Measurements from ENCODE around the gene CDC42BPA.

The CDC42BPA gene

DNA sequence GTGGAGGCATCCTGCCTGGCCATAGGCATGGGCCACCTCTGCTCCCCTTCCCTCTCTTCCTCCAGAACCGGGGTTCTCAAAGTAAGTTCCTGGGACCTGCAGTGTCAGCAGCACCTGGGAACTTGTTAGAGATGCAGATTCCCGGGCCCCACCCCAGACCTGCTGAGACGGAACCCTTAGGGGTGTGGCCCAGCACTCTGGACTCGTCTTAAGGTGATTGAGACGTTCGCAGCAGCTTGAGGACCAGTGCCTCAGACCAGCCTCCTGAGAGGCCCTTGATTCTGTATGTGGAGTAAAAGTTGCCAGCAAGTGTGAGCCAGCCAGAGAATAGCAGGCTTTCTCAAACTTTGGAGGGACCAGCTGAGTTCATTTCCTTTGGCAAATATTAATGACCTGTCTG is 364.0 kb downstream of the CDC42BPA start:
- Histone ChIP-seq H3K9ac (ENCODE audit: insufficient read length) (no peak overlapping the region), H3K27ac (no peak overlapping the region), H3K36me3 (ENCODE audit: insufficient read depth, low read length) (no peaks in the 10 kb centered on the region), H3K9me3 (ENCODE audit: low read depth, low read length) (no peaks in the 10 kb centered on the region), H3K4me3 (no peak overlapping the region)
- TF ChIP-seq POLR2AphosphoS5 (IDR thresholded peaks at IDR 0.05; ENCODE audit: borderline replicate concordance, low read depth, low read length) (no peak), EZH2 (IDR thresholded peaks at IDR 0.05) (no peak)
- no peak for DNase-seq (ENCODE audit: low read depth, low spot score)

DNA sequence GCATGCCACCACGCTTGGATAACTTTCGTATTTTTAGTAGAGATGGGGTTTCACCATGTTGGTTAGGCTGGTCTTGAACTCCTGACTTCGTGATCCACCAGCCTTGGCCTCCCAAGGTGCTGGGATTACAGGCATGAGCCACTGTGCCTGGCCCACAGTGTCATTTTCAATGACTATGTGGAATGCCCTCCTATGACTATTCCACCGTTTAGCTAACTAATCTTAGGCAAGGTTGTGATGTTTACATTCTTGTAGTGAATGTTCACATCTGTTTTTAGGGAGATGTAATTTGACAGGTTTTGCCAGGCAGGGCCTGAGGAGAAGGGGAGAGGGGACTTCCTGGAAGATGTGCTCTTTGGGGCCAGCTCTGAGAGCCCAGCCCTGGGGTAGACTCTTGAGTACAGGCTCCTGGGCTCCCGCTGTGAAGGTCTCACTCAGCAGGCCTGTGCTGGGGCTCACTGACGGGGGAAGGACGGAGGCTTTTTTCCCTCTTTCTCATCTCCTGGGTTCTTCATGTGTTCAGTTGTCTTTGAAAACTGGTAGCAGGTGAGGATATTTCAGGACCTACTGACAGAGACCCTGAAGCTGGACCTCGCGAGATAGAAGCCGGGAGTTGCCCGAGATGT is 365.0 kb downstream of the CDC42BPA start:
- Histone ChIP-seq H3K4me3 (no peak overlapping the region), H3K9me3 (ENCODE audit: low read depth, low read length) (no peaks in the 10 kb centered on the region), H3K9ac (ENCODE audit: insufficient read length) (no peak overlapping the region), H3K27ac (no peak overlapping the region), H3K36me3 (ENCODE audit: insufficient read depth, low read length) (no peaks in the 10 kb centered on the region)
- no peak for TF ChIP-seq EZH2 (IDR thresholded peaks at IDR 0.05)
- no peak for TF ChIP-seq FOXP2 (optimal IDR thresholded peaks at IDR 0.05; ENCODE audit: control extremely low read depth, extremely low read length, insufficient read depth)
- no peak for TF ChIP-seq POLR2AphosphoS5 (IDR thresholded peaks at IDR 0.05; ENCODE audit: borderline replicate concordance, low read depth, low read length)
- no peak for DNase-seq (ENCODE audit: low read depth, low spot score)

DNA sequence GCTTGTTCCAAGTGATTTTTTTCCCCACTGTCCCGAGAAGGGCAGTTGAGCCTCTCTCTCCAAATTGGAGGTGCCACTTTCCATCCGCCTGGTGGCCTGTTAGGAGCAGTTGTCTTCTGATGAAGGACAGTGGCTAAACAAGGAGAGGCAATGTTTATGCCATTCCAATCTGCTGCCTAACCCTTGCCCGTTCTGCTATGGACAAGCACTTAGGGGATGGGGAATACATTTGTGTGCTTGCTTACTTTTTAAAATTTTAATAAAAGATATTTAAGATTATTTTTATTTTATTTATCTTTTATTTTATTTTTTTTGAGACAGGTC is 366.2 kb downstream of the CDC42BPA start:
- TF ChIP-seq EZH2 (IDR thresholded peaks at IDR 0.05) (no peak), POLR2AphosphoS5 (IDR thresholded peaks at IDR 0.05; ENCODE audit: borderline replicate concordance, low read depth, low read length) (no peak), FOXP2 (optimal IDR thresholded peaks at IDR 0.05; ENCODE audit: control extremely low read depth, extremely low read length, insufficient read depth) (no peak)
- H3K27ac ChIP-seq = no peak overlapping the region
- H3K36me3 ChIP-seq (ENCODE audit: insufficient read depth, low read length) = no peaks in the 10 kb centered on the region
- no peak for DNase-seq (ENCODE audit: low read depth, low spot score)
- no peak overlapping the region for H3K4me3 ChIP-seq
- no peak overlapping the region for H3K9ac ChIP-seq (ENCODE audit: insufficient read length)
- no peaks in the 10 kb centered on the region for H3K9me3 ChIP-seq (ENCODE audit: low read depth, low read length)

DNA sequence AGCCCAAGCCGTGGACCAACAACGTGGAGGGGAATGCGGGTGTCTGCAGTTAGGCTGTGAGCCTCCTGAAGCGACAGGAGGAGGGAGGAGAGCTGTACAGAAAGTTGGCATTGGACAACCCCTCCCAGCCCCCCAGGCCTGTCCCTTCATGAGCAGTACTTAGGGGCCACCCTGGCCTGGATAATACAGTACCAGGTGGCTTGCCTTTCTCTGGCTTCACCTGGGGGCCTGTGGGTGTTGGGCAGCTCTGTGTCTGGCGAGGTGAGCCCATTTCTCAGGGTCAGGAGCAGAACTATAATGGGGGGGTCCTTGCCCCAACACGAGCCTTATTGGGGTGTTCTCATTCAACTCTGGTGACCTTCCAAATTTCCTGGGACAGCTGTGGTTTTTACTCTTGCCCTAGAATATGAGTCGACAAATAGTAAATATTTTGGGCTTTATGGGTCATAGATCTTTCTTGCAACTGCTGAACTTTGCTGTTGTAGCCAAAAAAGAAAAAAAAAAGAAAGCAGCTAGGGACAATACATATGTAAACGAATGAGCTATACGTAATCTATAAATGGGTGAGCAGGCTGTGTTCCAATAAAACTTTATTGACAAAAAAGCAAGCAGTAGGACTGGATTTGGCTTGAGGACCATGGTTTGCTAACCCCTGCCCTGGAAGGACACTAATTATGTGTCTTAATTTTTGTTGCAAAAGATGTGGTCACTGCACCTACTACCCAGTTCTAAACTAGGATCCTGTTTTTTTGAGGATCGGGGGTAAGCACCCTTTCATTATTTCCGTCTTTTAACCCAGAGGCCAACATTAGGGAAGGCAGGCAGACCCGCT is 366.8 kb downstream of the CDC42BPA start:
- TF ChIP-seq POLR2AphosphoS5 (IDR thresholded peaks at IDR 0.05; ENCODE audit: borderline replicate concordance, low read depth, low read length) (no peak), EZH2 (IDR thresholded peaks at IDR 0.05) (no peak), FOXP2 (optimal IDR thresholded peaks at IDR 0.05; ENCODE audit: control extremely low read depth, extremely low read length, insufficient read depth) (no peak)
- H3K4me3 ChIP-seq = no peak overlapping the region
- no peak for DNase-seq (ENCODE audit: low read depth, low spot score)
- H3K9ac ChIP-seq (ENCODE audit: insufficient read length) = no peak overlapping the region
- H3K27ac ChIP-seq = no peak overlapping the region
- no peaks in the 10 kb centered on the region for H3K9me3 ChIP-seq (ENCODE audit: low read depth, low read length)
- H3K36me3 ChIP-seq (ENCODE audit: insufficient read depth, low read length) = no peaks in the 10 kb centered on the region

DNA sequence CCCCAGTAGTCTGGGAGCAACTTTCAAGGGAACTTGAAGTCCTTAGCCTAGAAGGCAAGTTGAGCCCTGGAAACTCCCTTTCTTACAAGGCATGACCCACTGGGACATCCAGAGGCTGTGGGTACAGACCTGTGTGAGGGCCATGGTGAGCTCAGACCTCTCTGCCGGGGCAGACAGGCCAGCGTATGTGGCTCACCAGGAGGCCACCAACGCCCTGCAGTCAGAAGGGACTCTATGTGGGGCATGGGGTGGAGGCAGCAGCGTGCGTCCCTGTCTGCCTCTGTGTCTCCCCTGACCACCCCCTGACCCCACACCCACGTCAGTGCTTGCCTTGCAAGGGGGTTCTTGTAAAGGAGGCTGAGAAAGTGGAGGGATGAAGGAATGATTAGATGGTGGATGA is 367.4 kb downstream of the CDC42BPA start:
- Histone ChIP-seq H3K4me3 (no peak overlapping the region), H3K9ac (ENCODE audit: insufficient read length) (no peak overlapping the region), H3K9me3 (ENCODE audit: low read depth, low read length) (no peaks in the 10 kb centered on the region), H3K36me3 (ENCODE audit: insufficient read depth, low read length) (no peaks in the 10 kb centered on the region), H3K27ac (no peak overlapping the region)
- DNase-seq (ENCODE audit: low read depth, low spot score) = no peak
- TF ChIP-seq EZH2 (IDR thresholded peaks at IDR 0.05) (no peak), FOXP2 (optimal IDR thresholded peaks at IDR 0.05; ENCODE audit: control extremely low read depth, extremely low read length, insufficient read depth) (no peak), POLR2AphosphoS5 (IDR thresholded peaks at IDR 0.05; ENCODE audit: borderline replicate concordance, low read depth, low read length) (no peak)

DNA sequence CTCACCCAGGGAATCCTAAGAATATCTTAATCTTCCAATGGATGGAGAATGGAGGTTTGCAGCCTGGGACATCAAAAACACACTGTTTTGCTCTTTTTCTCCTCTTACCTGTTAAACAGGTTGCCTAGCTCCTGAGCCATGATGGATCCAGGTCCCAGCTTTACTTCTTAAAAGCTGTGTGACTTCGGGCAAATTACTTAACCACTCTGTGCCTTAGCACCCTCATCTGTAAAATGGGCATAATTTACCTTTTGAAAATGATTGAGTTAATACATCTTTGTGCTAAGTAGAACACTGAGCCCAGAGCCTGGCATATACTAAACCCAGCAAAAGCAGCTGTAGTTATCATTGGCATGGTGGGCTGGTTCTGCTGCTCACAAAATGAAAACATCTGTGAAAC is 368.0 kb downstream of the CDC42BPA start:
- TF ChIP-seq POLR2AphosphoS5 (IDR thresholded peaks at IDR 0.05; ENCODE audit: borderline replicate concordance, low read depth, low read length) (no peak), EZH2 (IDR thresholded peaks at IDR 0.05) (no peak), FOXP2 (optimal IDR thresholded peaks at IDR 0.05; ENCODE audit: control extremely low read depth, extremely low read length, insufficient read depth) (no peak)
- Histone ChIP-seq H3K4me3 (no peak overlapping the region), H3K9ac (ENCODE audit: insufficient read length) (no peak overlapping the region), H3K9me3 (ENCODE audit: low read depth, low read length) (no peaks in the 10 kb centered on the region), H3K27ac (no peak overlapping the region), H3K36me3 (ENCODE audit: insufficient read depth, low read length) (no peaks in the 10 kb centered on the region)
- no peak for DNase-seq (ENCODE audit: low read depth, low spot score)

DNA sequence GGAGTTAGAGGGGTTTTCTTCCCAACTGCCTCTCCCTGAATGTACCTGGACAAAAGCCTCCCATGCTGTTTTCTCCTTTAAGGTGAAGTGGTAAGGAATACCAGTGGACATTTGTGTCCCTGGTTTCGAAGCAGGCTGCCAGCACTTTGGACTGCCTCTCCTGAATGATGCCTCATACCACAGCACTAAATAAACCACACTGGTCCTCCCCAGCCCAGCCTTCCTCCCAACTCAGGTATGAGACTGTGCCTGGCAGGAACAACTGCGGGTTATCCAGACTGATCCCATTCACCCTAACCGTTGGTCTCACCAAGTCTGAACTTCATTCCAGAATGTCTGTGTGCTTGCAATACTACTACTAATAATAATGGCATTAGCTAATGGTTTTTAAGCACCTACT is 368.9 kb downstream of the CDC42BPA start:
- Histone ChIP-seq H3K36me3 (ENCODE audit: insufficient read depth, low read length) (no peaks in the 10 kb centered on the region), H3K9me3 (ENCODE audit: low read depth, low read length) (no peaks in the 10 kb centered on the region), H3K9ac (ENCODE audit: insufficient read length) (no peak overlapping the region), H3K4me3 (no peak overlapping the region), H3K27ac (no peak overlapping the region)
- DNase-seq (ENCODE audit: low read depth, low spot score) = no peak
- TF ChIP-seq EZH2 (IDR thresholded peaks at IDR 0.05) (no peak), FOXP2 (optimal IDR thresholded peaks at IDR 0.05; ENCODE audit: control extremely low read depth, extremely low read length, insufficient read depth) (no peak), POLR2AphosphoS5 (IDR thresholded peaks at IDR 0.05; ENCODE audit: borderline replicate concordance, low read depth, low read length) (no peak)

DNA sequence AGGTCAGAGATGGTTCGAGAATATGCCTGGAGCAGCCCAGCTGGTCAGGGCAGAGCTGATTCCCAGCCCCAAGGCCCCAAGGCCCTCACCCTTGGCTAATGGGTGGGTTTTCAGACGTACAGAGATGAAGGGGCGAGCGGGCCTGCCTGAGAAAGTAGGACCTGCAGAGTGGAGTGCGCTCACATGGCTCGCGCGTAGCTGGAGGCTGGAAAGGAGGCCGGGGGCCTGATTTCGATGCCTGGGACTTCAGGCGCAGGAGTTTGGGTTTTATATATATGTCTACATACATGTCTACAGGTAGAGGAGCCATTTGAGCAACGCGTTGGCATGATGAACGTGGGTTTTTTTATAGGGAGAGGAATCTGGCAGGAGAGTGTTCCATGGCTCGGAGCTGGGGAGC is 369.3 kb downstream of the CDC42BPA start:
- DNase-seq (ENCODE audit: low read depth, low spot score) = no peak
- H3K4me3 ChIP-seq = no peak overlapping the region
- H3K9me3 ChIP-seq (ENCODE audit: low read depth, low read length) = no peaks in the 10 kb centered on the region
- no peaks in the 10 kb centered on the region for H3K36me3 ChIP-seq (ENCODE audit: insufficient read depth, low read length)
- H3K9ac ChIP-seq (ENCODE audit: insufficient read length) = no peak overlapping the region
- no peak overlapping the region for H3K27ac ChIP-seq
- TF ChIP-seq EZH2 (IDR thresholded peaks at IDR 0.05) (no peak), POLR2AphosphoS5 (IDR thresholded peaks at IDR 0.05; ENCODE audit: borderline replicate concordance, low read depth, low read length) (no peak), FOXP2 (optimal IDR thresholded peaks at IDR 0.05; ENCODE audit: control extremely low read depth, extremely low read length, insufficient read depth) (no peak)

Measured in SK-N-MC (cell line).